ENCODE measurements around the gene FCRL1.

Gene FCRL1

GRCh38 chr1:157775101-157775870 is 44.6 kb downstream of the FCRL1 start:
- TF ChIP-seq CREB1 (IDR thresholded peaks at IDR 0.05; ENCODE audit: low read depth) (no peak), TEAD4 (IDR thresholded peaks at IDR 0.05) (no peak), YY1 (IDR thresholded peaks at IDR 0.05; ENCODE audit: low read depth) (no peak), TAF1 (IDR thresholded peaks at IDR 0.05; ENCODE audit: low read depth) (no peak), USF1 (IDR thresholded peaks at IDR 0.05) (no peak), EP300 (IDR thresholded peaks at IDR 0.05; ENCODE audit: borderline replicate concordance) (no peak), EGR1 (IDR thresholded peaks at IDR 0.05) (no peak), ZBTB7A (IDR thresholded peaks at IDR 0.05; ENCODE audit: low read depth) (no peak)

- TF ChIP-seq ZBTB7A (IDR thresholded peaks at IDR 0.05; ENCODE audit: low read depth) (no peak), NFIC (IDR thresholded peaks at IDR 0.05) (no peak), RAD21 (IDR thresholded peaks at IDR 0.05; ENCODE audit: low read depth) (no peak), TEAD4 (IDR thresholded peaks at IDR 0.05) (no peak), MAX (IDR thresholded peaks at IDR 0.05) (no peak), CREB1 (IDR thresholded peaks at IDR 0.05; ENCODE audit: low read depth) (no peak), REST (IDR thresholded peaks at IDR 0.05; ENCODE audit: low read depth) (no peak), TAF1 (IDR thresholded peaks at IDR 0.05; ENCODE audit: low read depth) (no peak), EP300 (IDR thresholded peaks at IDR 0.05; ENCODE audit: borderline replicate concordance) (no peak), EGR1 (IDR thresholded peaks at IDR 0.05) (no peak), CEBPB (IDR thresholded peaks at IDR 0.05) (no peak), YY1 (IDR thresholded peaks at IDR 0.05; ENCODE audit: low read depth) (no peak), FOXM1 (IDR thresholded peaks at IDR 0.05; ENCODE audit: borderline replicate concordance, low read depth) (no peak), TCF12 (IDR thresholded peaks at IDR 0.05; ENCODE audit: low read depth) (no peak)
Observed at GRCh38 chr1:157774412-157774811, 45.5 kb downstream of the FCRL1 start.

- TF ChIP-seq EP300 (IDR thresholded peaks at IDR 0.05; ENCODE audit: borderline replicate concordance) (no peak), RAD21 (IDR thresholded peaks at IDR 0.05; ENCODE audit: low read depth) (peak; percentile 29; the same call in 1 of the 2 replicates)
Observed at GRCh38 chr1:157773493-157774350, 46.2 kb downstream of the FCRL1 start.

- TF ChIP-seq CREB1 (IDR thresholded peaks at IDR 0.05; ENCODE audit: low read depth) = no peak
- TF ChIP-seq YY1 (IDR thresholded peaks at IDR 0.05; ENCODE audit: low read depth) = no peak
- no peak for TF ChIP-seq CEBPB (IDR thresholded peaks at IDR 0.05)
Observed at GRCh38 chr1:157771661-157772425, 48.1 kb downstream of the FCRL1 start.

GRCh38 chr1:157770442-157771043 is 49.4 kb downstream of the FCRL1 start:
- peak; percentile 22; the same call in 1 of the 2 replicates for TF ChIP-seq RAD21 (IDR thresholded peaks at IDR 0.05; ENCODE audit: low read depth)
- no peak for TF ChIP-seq MAX (IDR thresholded peaks at IDR 0.05)
- no peak for TF ChIP-seq TEAD4 (IDR thresholded peaks at IDR 0.05)
- no peak for TF ChIP-seq FOXM1 (IDR thresholded peaks at IDR 0.05; ENCODE audit: borderline replicate concordance, low read depth)
- TF ChIP-seq USF1 (IDR thresholded peaks at IDR 0.05) = no peak
- TF ChIP-seq NFIC (IDR thresholded peaks at IDR 0.05) = no peak

GRCh38 chr1:157766792-157767191 is 53.1 kb downstream of the FCRL1 start:
- TF ChIP-seq USF1 (IDR thresholded peaks at IDR 0.05) = no peak

GRCh38 chr1:157758018-157758417 is 61.9 kb downstream of the FCRL1 start:
- TF ChIP-seq RAD21 (IDR thresholded peaks at IDR 0.05; ENCODE audit: low read depth) (no peak), EGR1 (IDR thresholded peaks at IDR 0.05) (no peak), TCF12 (IDR thresholded peaks at IDR 0.05; ENCODE audit: low read depth) (no peak), REST (IDR thresholded peaks at IDR 0.05; ENCODE audit: low read depth) (no peak), MAX (IDR thresholded peaks at IDR 0.05) (no peak), CEBPB (IDR thresholded peaks at IDR 0.05) (no peak), ZBTB7A (IDR thresholded peaks at IDR 0.05; ENCODE audit: low read depth) (no peak), NFIC (IDR thresholded peaks at IDR 0.05) (no peak), USF1 (IDR thresholded peaks at IDR 0.05) (no peak), EP300 (IDR thresholded peaks at IDR 0.05; ENCODE audit: borderline replicate concordance) (no peak), FOXM1 (IDR thresholded peaks at IDR 0.05; ENCODE audit: borderline replicate concordance, low read depth) (no peak), TAF1 (IDR thresholded peaks at IDR 0.05; ENCODE audit: low read depth) (no peak), YY1 (IDR thresholded peaks at IDR 0.05; ENCODE audit: low read depth) (no peak), TEAD4 (IDR thresholded peaks at IDR 0.05) (no peak)

Measured in Ishikawa (cell line).